ENCODE data around the gene OLFML2B. TPM values are rescaled to one million over a fixed set of nuclear protein-coding genes. Genes with fewer than 3 reads are reported as not detected.
A peak's percentile ranks its signal among the peaks of the same experiment; 100 is the strongest.

Gene OLFML2B
- total RNA-seq, 1 experiment from 2014 or later: 1.4 TPM

GRCh38 chr1:161954050-161954449, 69.6 kb downstream of the OLFML2B start:
- H3K4me2 ChIP-seq (ENCODE audit: insufficient read depth, insufficient read length, low read length): no peak overlapping the region
- no peak overlapping the region for H3K9ac ChIP-seq (ENCODE audit: extremely low read depth, insufficient read length, low read length)
- no peak overlapping the region for H3K27ac ChIP-seq (ENCODE audit: insufficient read length, low read depth, low read length)

More at GRCh38 chr1:161954050-161954449, 69.6 kb downstream of the OLFML2B start:
- TF ChIP-seq CTCF (conservative IDR thresholded peaks at IDR 0.05): no peak
- Mint-ChIP-seq H3K36me3 (ENCODE audit: insufficient read depth in 1 of 3, low read depth in 3 of 3) (peaks cover 0 to 5% (median 0%) of the 10 kb centered on the region in 3 experiments; a peak in 1 of 7 replicates), H3K4me3 (no peak overlapping the region), H3K9me3 (no peaks in the 10 kb centered on the region), H3K27me3 (ENCODE audit: low read depth) (no peaks in the 10 kb centered on the region), H3K27ac (peak overlapping the region in 1 of 3 experiments; percentile 71; a peak in 1 of 7 replicates), H3K4me1 (peaks cover 10 to 16% of the 10 kb centered on the region in 2 experiments)
- no peak overlapping the region for H3K14ac ChIP-seq (ENCODE audit: insufficient read depth, low read length)
- H2AK5ac ChIP-seq (ENCODE audit: insufficient read length, low read length): no peak overlapping the region
- no peak overlapping the region for H3K18ac ChIP-seq (ENCODE audit: insufficient read length, low read depth, low read length)
- H2BK20ac ChIP-seq (ENCODE audit: low read depth, low read length, poor library complexity, severe bottlenecking): no peak overlapping the region
- H3K27me3 ChIP-seq (ENCODE audit: insufficient read depth, low read length): no peaks in the 10 kb centered on the region
- H2BK15ac ChIP-seq (ENCODE audit: low read depth, low read length): no peak overlapping the region
- H4K5ac ChIP-seq (ENCODE audit: insufficient read length, low read depth, low read length): no peak overlapping the region
- H3K23me2 ChIP-seq (ENCODE audit: insufficient read length, low read depth, low read length, poor library complexity, severe bottlenecking): no peaks in the 10 kb centered on the region
- no peaks in the 10 kb centered on the region for H3K79me2 ChIP-seq (ENCODE audit: insufficient read depth, low read length)
- H2BK120ac ChIP-seq (ENCODE audit: low read depth, low read length, poor library complexity, severe bottlenecking): no peak overlapping the region
- no peaks in the 10 kb centered on the region for H3K9me3 ChIP-seq (ENCODE audit: control insufficient read depth, low read depth, low read length)
- no peak for DNase-seq
- H4K20me1 ChIP-seq (ENCODE audit: control insufficient read depth, insufficient read depth, insufficient read length): no peaks in the 10 kb centered on the region
- H4K91ac ChIP-seq (ENCODE audit: insufficient read length, low read depth, low read length): no peak overlapping the region
- H3K4me1 ChIP-seq (ENCODE audit: insufficient read depth, low read length): no peaks in the 10 kb centered on the region
- H2BK5ac ChIP-seq (ENCODE audit: insufficient read length, low read length): no peak overlapping the region
- no peak overlapping the region for H3K23ac ChIP-seq (ENCODE audit: insufficient read length, low read depth, low read length)
- H2AFZ ChIP-seq (ENCODE audit: low read length): no peak overlapping the region
- no peak overlapping the region for H3K4ac ChIP-seq (ENCODE audit: low read depth, low read length)
- no peak overlapping the region for H4K8ac ChIP-seq (replicated peaks; ENCODE audit: insufficient read length, low read depth, low read length)
- H3K56ac ChIP-seq (ENCODE audit: insufficient read length, low read depth, low read length): no peak overlapping the region
- WGBS (ENCODE audit: extremely low coverage, insufficient read length, low lambda C conversion rate): no CpG with 5 or more reads among the region's 2 CpGs
- H3K79me1 ChIP-seq (ENCODE audit: insufficient read depth, low read depth, low read length, poor library complexity, severe bottlenecking): no peaks in the 10 kb centered on the region
- no peak overlapping the region for H2BK12ac ChIP-seq (ENCODE audit: insufficient read length, low read depth, low read length)
- no peak overlapping the region for H3T11ph ChIP-seq (ENCODE audit: low read length)

Measured in H9 (cell line).